HG03039 (cell line): Measurements from ENCODE around the gene DPPA3.
"Not testable (repeated sequence)": the region's sequence is repeated elsewhere in the genome, so short reads cannot be mapped to it uniquely, and the experiment has no call there.

ENCODE experiments used
- ATAC-seq: cut with Tn5 transposase; IDR thresholded peaks from one replicate; pipeline ENCODE4 v1.9.1; 2021; ENCODE audit warnings: mild to moderate bottlenecking, moderate library complexity; ENCODE audit not compliant: unreplicated experiment

The DPPA3 gene

GRCh38 chr12:7711133-7711532 lies at the start of gene DPPA3:
Gene DPPA3, plus strand, starts transcription at chr12:7711433. Its CDS starts 138 bp downstream, at chr12:7711571.
- no peak for ATAC-seq

- no peak for ATAC-seq
Observed at GRCh38 chr12:7661741-7662140, 49.5 kb upstream of the DPPA3 start.

- ATAC-seq = no peak
Observed at GRCh38 chr12:7666595-7666994, 44.6 kb upstream of the DPPA3 start.

GRCh38 chr12:7667125-7667524 lies 44.1 kb upstream of the DPPA3 start:
- no peak for ATAC-seq

GRCh38 chr12:7668171-7668570 lies 43.1 kb upstream of the DPPA3 start:
- no peak for ATAC-seq

GRCh38 chr12:7675455-7675854 lies 35.8 kb upstream of the DPPA3 start:
- ATAC-seq = not testable (repeated sequence)

- ATAC-seq = not testable (repeated sequence)
Observed at GRCh38 chr12:7677432-7677888, 33.8 kb upstream of the DPPA3 start.

- ATAC-seq = no peak
Observed at GRCh38 chr12:7678744-7679143, 32.5 kb upstream of the DPPA3 start.

- ATAC-seq = no peak
Observed at GRCh38 chr12:7679251-7680045, 31.8 kb upstream of the DPPA3 start.

GRCh38 chr12:7681535-7681934 lies 29.7 kb upstream of the DPPA3 start:
- no peak for ATAC-seq

GRCh38 chr12:7693793-7694192 lies 17.4 kb upstream of the DPPA3 start:
- ATAC-seq = no peak

GRCh38 chr12:7694556-7695236 lies 16.5 kb upstream of the DPPA3 start:
- ATAC-seq = no peak

GRCh38 chr12:7695237-7695560 lies 16.0 kb upstream of the DPPA3 start:
- ATAC-seq = no peak

- no peak for ATAC-seq
Observed at GRCh38 chr12:7695566-7696197, 15.6 kb upstream of the DPPA3 start, which contains the start of gene GDF3. Gene GDF3, minus strand, starts transcription at chr12:7695775. Its CDS starts 47 bp downstream, at chr12:7695728.

- no peak for ATAC-seq
Observed at GRCh38 chr12:7705846-7706245, 5.4 kb upstream of the DPPA3 start.

GRCh38 chr12:7709969-7710675 lies 1.1 kb upstream of the DPPA3 start:
- no peak for ATAC-seq

GRCh38 chr12:7712841-7713442 lies 1.7 kb downstream of the DPPA3 start:
- ATAC-seq = no peak

GRCh38 chr12:7716381-7716780 lies 5.1 kb downstream of the DPPA3 start:
- no peak for ATAC-seq

GRCh38 chr12:7719946-7720730 lies 8.9 kb downstream of the DPPA3 start:
- ATAC-seq = no peak

GRCh38 chr12:7723926-7724325 lies 12.7 kb downstream of the DPPA3 start:
- ATAC-seq = no peak
